GM19438 (cell line): ENCODE measurements around the gene IGSF8.
"Not testable (repeated sequence)": the region's sequence is repeated elsewhere in the genome, so short reads cannot be mapped to it uniquely, and the experiment has no call there.

Source experiments
- ATAC-seq: cut with Tn5 transposase; IDR thresholded peaks from one replicate; pipeline ENCODE4 v1.9.1; 2021; ENCODE audit warnings: low read depth; ENCODE audit not compliant: unreplicated experiment

IGSF8 gene

DNA sequence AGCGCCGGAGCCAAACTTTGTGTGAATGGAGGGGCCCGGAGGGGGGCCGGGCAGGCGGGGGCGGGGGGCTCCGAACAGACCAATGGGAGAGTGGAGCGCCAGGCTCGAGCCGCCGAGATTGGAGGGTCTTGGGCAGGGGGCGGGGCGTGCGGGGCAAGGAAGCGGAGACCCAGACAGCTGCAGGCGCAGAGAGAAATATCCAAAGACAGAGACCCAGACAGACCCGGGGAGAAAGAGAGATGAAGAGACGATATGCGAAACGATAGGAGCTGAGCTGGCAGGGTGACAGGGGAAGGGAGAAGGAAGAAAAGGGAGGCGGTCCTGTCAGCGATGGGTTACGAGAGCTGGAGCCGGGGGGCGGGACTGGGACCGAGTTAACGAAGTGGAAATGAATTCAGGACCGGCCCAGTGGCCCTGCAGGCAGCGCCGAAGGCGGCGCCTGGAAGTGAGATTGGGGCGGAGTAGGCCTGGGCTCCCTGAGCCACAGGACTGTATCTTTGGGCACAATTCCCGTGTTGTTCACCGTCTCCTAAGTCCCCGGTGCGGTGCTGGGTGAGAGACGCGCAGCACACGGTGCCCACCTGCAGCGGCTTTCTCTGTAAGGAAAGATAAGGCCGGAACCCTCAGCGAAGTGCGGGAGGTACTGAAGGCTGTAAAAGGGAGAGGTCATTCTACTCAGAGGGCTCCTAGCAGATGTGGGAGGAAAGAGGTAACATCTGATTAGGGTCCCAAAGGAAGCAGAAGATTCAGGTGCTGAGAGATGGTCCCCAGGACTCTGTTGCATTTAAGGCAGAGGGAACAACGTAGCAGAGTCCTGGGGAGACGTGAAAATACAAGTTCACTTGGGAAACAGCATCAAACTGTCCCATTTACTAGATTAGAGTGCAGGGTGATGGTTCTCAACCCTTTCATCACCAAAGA is 27.9 kb downstream of the IGSF8 start:
- ATAC-seq = peak; percentile 66

DNA sequence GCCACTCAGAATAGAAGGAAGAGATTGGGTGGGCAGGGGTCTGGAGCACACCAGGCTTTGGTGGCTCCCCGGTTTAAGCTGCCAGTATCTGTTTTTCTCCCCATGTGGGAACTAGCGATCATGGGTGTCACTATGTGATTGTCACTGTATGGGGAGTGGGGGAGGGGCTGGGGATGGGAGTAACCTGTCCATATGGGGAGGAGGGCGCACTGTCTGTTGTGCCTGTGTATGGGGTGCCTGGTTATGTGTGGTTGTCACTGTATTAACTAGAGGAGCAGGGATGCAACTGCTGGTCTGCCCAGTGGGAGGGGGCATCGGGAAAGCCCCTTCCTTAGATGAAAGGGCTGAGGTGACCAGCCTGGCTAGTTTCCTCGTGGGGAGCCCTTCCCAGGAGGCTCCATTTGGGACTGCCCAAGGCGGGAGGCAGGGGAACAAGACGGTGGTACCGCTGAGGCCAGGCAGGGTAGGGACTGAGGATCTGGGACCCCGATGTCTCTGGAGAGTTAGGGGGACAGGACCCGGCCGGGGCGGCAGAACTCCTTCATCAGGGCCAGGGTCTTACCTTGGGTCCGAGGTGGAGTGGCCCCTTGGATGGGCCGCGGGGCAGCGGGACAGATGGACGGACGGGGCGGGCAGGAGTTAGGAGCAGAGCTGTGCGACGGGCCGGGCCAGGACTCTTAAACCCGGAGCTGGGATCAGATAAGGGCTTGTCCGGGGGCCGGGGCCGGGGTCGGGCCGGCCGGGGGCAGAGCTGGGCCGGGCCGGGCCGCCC is 28.8 kb downstream of the IGSF8 start, which contains the start of gene KCNJ10:
KCNJ10 (minus strand) TSS at position 701 of the 772 bp plus-strand sequence. CDS start 27,628 bp downstream, outside the sequence.
- no peak for ATAC-seq

DNA sequence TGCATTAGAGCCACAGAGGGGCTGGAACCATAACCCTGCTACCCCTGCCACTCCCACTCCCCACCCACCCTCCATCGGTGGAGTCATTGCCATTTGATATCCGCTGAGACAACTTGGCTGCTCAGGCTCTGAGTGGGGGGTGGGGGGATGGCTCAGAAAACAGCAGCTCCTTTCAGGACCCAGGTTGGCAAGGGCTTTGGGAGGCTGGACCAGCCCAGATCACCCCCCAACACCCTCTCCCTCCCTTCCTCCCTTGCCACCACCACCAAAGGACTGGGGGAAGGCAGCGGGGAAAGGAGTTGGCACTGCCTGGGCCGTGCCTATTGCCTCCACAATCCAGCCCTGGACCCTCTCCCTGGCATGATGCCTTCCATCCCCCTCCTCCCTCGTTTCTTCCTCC is 30.2 kb downstream of the IGSF8 start:
- ATAC-seq = no peak

DNA sequence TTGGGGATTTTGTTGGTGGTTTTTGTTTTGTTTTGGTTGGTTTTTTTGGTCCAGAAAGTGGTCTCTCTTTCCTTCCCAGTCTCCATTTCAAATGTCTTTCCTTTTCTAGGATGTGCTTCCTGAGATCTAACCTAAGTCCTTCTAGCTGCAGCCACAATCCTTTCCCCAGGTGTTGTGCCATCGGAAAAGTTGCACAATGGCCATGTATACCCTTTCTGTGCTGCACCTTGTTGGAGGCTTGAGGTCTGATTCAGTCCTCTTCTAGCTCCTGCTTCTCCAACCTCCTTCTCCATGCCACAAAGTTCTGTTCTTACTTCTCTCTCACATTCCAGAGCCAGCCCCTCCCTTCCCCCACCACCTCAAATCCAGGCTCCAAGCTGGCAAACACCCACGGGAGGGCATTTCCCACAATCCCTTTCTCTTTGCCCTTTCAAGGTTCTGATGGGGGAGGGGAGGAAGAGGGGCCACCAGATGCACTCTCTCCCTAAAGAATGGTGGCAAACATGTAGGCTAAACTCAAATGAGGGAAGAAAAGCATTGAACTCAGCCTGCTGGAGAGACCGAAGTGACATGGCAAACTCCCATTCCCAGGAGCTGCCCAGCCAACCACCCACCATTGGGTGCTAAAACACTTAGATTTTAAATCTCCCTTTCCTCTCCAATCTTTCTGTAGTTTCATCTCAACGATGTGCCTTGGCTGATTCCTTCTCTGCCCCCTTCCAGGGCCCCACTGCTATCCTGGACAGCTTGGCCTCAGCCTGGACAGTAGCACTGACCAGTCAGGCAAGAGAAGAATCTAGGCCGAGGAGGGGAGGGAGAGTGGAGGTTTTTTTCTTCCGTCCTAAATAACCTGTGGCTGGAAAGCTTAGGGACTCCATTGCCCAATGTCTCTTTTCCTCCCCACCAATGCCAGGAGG is 31.3 kb downstream of the IGSF8 start:
- ATAC-seq = no peak

DNA sequence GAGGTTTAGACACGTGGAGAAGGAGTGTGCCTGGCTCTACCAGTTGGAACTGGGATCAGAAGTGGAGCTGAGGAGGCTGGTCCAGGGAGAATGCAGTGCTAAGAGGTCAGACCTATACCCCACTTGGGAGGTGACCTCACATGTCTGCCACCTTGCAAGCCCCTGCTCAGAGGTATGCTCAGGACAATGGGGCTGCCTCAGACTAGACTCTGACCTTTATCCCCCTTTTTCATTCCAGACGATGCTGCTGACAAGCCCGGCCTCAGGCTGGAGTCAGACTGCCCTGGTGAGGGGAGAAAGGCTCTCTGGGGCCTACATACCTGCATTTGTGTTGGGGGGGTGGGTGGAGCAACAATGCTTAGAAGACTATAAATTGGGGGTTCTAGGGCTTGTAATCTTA is 33.7 kb downstream of the IGSF8 start:
- no peak for ATAC-seq

GRCh38 chr1:160064164-160064563 is 34.3 kb downstream of the IGSF8 start:
- no peak for ATAC-seq

DNA sequence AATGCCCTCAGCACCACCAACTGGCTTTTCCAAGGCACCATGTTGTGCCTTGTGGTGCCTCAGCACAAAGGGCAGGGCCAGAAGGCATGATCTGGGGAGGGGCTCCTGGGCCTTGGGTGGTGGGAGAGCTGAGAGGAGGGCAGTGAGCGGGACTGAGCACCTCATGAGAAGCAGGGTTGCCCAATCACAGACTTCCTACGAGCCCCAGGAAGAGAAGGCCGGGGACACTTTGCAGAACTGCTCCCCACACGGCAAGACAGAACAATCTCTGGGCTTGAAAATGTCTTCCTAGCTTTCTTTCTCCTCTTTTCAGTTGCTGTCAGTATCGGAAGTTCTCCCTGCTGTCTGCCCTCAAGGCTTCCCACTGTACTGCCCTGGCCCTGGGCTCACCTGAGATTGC is 35.2 kb downstream of the IGSF8 start:
- ATAC-seq = no peak

DNA sequence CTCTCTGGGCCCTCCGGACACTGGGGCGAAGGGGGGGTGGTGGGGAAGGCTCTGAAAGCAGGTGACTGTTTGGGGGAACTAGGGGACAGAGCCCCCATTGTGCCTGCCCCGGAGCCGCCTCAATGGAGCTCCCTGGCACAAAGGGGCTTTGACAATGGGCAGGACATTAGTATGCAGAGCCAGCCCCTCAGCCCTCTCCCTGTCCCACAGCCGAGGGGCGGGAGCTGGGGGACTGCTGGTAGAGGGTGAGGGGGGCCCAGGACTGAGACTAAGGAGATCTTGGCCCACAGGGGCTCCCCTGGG is 36.2 kb downstream of the IGSF8 start:
- no peak for ATAC-seq

- ATAC-seq = no peak
These were observed 36.8 kb downstream of the IGSF8 start for GRCh38 chr1:160061369-160062229.

DNA sequence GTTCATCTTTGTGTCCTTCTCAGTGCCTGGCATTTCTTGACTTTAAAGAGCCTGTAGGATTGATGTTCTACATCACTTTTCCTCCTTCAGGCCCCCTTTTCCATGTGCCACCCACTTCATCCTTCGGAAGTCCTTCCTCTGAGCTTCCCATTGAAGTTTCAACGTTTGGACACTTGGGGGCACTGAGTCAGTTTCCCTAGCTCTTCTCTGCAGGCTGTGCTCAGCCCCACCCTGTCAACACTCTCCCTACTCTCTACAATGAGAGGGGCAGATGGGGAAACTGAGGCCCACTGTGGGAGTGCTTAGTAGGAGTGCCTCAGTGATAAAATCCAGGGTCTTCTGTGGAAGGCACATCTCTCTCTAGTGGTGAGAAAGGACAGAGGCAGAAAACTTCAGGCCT is 40.3 kb downstream of the IGSF8 start:
- no peak for ATAC-seq

GRCh38 chr1:160056648-160057169 is 41.7 kb downstream of the IGSF8 start:
- no peak for ATAC-seq

DNA sequence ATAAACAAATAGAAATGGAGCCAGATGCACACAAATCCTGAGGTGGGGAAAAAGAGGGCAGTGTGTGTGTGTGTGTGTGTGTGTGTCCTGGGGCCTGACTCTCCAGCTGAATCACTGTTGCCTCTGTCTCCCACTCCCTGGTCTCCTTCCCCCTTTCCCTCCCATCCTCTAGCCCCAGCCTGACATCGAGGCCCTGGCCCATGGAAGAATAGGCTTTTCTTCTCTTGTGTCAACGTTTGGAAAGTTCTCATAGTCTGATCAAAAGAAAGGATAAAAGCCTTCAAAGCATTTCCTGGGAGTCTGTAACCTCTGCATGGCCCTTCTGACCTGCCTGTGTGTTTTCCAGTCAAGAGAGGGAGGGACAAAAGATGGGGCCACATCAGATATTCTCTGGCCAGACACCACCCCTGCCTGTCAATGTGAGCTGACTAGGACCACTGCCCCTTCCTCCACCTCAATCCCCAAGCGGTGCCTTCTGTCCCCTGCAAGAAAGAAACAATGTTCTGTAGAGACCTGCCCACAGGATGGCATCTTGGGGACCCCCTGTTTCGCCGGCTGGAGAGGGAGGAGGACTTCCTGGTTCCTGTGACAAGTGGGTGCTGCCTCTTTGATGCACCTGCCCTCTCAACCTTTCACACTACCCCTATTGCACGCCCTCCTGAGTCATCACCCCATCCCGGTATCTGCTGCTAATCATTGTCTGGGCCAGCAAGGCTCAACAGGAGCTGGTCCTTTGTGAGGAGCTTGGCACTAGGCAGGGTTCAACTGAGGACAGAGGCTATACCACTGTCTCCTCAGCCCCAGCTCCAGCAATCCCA is 44.7 kb downstream of the IGSF8 start:
- no peak for ATAC-seq

DNA sequence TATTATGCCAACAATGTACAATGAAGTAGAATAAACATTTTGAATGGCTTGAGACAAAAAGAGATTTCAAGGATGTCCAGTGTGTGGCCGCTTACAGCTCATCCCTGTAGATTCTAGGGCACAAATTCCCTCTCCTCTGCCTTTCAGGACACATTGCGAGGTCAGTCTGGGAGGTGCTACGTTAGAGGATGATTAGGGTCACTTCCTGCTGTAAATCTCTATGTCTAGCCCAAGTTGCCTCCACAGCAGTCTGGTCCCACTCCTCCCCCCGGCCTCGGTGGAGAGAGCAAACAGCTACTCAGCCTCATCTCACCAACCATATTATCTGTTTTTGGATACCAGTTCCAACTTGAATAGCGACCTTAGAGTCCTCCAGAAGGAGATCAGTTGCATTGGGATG is 45.5 kb downstream of the IGSF8 start:
- no peak for ATAC-seq

DNA sequence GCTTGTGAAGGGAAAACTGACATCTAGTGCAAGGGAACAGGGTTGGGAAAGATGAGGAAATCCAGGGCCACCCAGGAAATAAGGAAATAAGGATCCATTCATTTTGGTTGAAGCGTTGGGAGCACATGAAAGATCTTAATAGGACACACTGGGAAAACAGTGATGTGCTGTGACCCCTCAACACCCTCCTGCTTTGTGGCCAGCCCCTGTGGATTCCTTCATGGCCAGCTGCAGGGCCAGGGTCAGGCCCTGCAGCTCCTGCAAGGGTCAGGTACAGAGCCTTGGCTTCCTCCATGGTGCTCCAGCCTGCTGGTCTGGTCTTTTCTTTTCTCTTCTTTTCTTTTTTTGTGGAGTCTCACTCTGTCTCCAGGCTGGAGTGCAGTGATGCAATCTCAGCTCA is 47.8 kb downstream of the IGSF8 start:
- ATAC-seq = no peak

- not testable (repeated sequence) for ATAC-seq
These were observed 48.2 kb downstream of the IGSF8 start for GRCh38 chr1:160050182-160050581.

DNA sequence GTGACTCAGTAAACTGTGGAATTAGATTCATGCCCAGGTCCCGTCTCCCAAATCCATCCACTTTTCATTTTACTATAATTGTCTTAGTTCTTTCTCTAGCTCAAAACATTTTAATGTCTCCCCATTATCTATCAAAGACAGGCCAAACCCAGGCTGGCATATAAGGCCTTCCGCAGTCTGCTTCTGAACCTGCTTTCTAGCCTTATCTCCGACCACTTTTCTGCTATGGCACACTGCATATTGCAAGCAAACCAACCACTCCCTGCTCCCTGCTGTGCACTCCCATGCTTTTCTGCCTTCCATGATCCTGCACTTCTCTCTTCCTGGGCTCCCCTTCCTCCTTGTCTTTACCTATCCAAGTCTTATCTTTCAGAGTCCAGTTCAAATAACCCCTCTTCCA is 49.3 kb downstream of the IGSF8 start:
- ATAC-seq = no peak

DNA sequence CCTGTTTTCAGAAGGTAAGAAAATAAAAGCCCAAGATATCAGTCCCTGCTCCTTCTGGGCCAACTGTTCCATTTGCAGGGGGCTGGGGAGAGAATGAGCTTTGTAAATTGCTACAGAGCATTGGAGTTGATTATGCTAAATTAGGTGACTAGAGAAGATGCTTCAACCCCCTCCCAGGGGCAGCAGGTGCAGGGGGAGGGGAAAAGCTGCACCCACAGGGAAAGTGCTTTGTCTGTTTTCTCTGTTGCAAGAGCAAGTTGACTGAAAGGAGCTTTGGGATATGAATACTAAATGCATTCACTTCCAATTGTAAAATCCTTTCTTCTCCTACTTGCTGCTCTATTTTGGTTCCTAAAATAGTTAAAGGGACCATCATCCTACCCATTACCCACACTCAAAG is 50.1 kb downstream of the IGSF8 start:
- no peak for ATAC-seq

GRCh38 chr1:160047111-160047991 is 51.1 kb downstream of the IGSF8 start:
- ATAC-seq = peak; percentile 41
